ENCODE results near the gene LRRC10B.
A peak's percentile ranks its signal among the peaks of the same experiment; 100 is the strongest.

LRRC10B gene

GRCh38 chr11:61487342-61488025 is 21.1 kb upstream of the LRRC10B start:
- DNase-seq = no peak

DNA sequence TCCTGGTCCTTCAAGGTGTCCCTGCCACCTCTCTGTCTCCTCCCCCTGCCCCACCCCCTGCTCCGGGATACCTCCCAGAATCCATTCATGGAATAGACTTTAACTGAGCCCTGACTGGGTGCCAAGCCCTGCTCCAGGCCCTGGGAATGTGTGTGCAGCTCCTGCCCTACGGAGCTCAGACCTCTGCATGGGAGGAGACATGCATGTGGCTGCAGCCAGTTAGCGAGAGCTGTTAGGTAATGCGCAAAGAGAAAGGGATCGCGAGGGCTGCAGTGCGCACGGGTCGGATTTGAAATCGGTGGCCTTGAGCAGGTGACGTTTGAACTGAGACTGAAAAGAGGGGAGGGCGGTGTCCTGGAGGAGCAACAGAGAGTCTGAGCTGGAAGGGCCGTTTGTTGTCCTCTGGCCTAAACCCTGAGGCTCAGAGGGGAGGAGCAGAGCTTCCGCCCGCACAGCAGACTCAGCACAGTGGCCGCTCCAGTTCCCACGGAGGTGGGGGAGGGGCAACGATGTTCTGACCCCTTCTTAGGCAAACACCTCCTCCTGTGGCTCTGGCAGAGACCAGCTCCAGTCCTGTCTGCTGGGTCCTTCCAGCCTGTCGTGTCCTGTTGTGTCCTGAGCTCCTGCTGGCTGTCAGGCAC is 19.8 kb upstream of the LRRC10B start:
- no peak for DNase-seq

- DNase-seq = no peak
These were observed 18.5 kb upstream of the LRRC10B start for GRCh38 chr11:61489833-61490721.

- DNase-seq = no peak
These were observed 16.7 kb upstream of the LRRC10B start for GRCh38 chr11:61491736-61492395.

DNA sequence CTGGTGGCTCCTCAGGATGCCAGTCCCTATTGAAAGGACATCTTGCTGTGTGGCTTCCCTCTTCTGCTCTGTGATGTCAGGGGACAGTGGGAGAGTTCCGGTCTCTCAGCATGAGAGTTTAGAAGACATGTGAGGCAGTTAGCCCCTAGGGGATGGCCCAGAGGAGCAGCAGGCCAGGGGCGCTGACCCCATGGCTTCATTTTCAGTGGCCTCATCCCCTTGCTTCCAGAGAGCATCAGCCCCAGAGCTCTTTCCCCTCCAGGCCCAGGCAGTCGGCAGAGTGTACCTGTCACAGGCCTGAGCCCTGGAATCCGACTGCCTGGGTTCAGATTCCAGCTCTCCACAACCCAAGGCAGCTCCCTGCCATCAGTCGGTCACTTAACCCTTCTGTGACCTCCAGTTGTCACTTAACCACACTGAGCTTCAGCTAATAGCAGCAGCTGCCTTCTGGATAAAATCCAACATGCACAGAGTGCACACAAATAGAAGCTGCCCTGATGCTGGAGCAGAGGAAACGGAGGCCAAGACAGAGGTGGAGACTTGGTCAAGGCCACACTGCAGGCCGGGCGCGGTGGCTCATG is 14.1 kb upstream of the LRRC10B start:
- DNase-seq = no peak

- no peak for DNase-seq
These were observed 12.5 kb upstream of the LRRC10B start for GRCh38 chr11:61495801-61496601.

DNA sequence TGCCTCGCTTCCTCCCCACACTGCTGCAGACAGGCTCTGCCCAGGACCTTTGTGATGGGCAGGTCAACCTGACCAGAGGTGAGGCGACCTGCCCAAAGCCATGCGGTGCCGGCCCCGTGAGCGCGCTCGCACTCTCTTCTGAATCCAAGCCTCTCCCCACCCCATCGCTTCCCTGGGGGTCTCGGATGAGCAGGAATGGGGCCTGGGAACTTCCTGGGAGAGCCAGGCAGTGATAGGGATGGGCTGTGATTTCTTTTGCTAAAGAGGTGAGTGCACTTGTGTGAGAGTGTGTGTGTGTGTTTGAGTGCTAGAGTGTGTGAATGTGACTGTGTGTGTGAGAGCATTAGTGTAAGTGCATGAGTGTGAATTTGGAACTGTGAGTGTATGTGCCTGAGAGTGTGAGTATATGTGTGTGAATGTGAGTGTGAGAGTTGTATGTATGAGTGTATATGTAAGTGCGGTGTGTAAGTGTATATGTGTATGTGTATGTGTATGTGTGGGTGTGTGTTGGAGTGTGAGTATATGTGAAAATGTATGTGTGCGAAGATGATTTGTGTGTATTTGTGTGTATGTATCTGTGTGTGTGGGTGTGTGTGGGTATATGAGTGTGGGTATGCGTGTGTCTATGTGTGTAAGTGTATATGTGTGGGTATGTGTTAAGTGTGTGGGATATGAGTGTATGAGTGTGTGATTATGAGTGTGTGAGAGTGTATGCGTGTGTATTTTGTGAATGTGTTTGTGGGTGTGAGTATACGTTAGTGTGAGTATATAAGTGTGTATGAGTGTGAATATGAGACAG is 11.7 kb upstream of the LRRC10B start:
- no peak for DNase-seq

DNA sequence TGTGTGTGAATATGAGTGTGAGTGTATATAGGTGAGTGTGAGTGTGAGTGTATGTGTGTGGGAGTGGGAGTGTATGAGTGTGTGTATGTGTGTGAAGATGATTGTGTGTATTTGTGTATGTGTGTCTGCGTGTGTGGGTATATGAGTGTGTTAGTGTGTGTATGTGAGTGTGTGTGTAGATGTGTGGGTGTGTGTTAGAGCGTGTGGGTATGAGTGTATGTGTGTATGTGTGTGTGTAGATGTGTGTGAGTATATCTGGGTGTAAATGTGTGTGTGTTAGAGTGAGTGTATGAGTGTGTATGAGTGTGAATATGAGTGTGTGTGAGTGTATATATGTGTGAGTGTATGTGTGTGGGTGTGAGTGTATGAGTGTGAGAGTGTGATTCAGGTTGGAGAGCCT is 11.1 kb upstream of the LRRC10B start:
- DNase-seq = no peak

- no peak for DNase-seq
These were observed 10.7 kb upstream of the LRRC10B start for GRCh38 chr11:61497876-61498275.

DNA sequence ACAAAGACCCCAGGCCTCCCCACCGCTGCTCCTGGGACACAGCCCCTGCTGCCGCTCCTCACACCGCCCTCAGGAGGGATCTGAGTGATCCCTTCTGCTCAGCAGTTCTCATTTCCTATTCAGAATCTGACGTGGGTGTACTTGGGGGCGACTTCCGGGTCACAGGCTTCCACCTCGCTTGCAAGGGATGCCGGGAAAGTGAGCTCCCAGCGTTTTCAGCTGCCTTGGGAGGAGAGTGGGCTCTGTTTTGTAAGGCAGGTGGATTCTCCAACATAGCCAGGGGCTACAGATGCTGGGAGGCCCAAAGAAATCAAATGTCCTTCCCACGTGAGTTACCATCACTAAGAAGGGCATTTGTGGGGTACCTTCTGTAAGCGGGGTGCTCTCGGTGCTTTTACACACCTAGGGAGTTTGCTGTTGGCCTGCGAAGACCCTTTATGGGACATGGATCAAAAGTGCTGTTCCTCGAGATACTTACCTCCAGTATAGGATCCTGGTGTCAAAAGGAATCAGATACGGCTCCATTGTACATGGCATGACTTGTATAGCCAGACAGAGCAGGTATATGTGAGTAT is 9.7 kb upstream of the LRRC10B start:
- no peak for DNase-seq

DNA sequence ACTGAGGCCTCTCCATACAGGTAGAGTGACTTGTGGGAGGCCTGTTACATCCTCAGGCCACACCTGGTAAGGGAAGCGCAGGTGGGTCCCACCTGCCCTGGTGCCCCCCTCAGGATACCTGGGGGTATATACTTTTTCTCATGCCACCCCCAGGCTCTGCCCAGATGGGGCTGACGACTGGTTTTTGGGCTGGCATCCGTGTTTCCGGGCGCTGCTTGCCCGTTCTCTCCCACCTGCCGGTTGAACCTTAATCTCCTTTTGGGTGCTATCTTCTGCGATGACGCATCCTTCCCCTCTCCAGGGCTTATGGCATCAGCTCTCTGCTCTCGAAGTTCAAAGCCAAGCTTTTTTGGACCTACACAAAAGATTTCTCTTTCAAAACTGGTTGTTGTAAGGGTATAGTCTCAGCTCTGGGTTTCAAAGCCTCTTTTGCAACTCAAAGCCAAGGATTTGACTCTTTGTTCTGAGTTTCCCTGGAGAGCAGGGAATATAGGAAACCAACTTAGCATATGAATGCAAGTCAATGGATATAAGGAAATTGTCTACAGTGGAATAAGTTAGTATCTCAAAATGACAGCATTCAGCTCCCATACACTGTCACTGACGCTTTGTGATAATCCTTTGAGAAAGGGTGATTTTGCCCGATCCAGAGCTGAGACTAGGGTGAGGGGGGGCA is 8.6 kb upstream of the LRRC10B start:
- no peak for DNase-seq

DNA sequence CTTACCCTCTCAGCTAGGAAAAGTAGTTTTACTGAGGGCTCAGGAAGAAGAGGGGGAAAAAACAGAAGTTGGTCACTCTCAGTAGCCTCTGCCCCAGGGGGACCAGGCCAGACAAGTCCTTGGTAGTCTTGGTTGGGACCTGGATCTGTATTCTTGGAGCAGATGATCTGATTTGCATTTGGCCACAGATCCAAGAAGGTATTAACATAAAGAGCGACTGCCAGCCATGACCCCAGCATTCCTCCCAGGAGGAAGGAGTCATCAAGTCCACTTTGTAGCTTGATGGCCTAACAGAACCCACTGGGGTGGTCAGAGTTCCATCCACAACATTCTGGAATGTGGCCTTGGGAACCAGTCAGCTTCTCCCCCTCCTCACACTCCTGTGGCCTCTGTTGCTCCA is 6.0 kb upstream of the LRRC10B start:
- DNase-seq = no peak

DNA sequence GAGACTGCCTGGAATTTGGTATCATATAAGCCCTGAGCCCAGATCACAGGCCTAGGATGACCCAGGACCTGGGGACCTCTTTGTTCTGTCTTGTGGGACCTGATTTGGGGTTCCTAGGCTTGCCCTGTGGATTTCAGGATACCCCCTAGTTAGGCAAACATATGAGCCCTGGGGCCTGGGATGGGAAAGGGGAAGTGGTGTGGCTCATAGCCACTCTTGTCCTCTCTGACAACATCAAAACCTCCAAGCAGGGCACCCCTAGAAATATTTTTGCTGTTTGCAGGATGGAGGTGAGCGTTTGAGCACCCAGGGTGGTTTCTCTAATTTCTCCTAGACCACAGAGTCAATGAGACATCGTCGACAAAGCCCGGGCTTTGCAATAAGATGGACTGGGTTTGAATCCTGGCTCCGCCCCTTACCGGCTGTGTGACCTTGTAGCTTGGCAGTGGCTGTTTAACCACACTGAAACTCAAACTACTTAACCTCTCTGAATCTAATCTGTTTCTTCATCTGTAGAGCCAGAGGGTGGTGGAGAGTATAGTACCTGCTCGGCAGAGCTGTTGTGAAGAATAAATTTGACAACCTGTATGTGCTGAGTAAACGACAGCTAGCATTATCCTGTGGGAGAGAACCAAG is 5.3 kb upstream of the LRRC10B start:
- no peak for DNase-seq

- no peak for DNase-seq
These were observed 3.4 kb upstream of the LRRC10B start for GRCh38 chr11:61505106-61505505.

DNA sequence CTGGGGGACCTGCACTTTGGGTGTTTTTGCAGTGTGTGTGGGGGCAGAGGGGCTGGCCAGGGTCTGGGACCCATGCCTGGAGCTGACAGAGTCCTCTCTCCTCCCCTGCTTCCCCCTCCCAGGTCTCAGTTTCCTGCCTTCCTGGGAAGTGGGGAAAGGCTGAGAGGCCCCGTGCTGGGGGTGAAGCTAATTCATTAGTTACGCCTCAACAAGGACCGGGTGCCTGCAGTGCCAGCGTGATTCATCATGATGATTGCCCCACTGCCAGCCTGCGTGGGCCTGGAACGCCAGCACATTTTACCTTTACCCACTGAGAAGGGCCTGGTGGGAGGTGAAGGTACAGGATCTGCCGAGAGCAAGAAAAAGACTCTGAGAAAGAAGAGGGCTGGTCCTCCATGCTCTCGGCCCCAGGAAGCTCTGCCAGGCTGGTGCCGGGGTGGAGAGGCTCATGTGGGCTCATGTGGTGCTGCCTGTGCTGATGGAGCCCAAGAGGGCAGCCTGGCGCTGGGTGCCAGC is 2.9 kb upstream of the LRRC10B start:
- DNase-seq = no peak

DNA sequence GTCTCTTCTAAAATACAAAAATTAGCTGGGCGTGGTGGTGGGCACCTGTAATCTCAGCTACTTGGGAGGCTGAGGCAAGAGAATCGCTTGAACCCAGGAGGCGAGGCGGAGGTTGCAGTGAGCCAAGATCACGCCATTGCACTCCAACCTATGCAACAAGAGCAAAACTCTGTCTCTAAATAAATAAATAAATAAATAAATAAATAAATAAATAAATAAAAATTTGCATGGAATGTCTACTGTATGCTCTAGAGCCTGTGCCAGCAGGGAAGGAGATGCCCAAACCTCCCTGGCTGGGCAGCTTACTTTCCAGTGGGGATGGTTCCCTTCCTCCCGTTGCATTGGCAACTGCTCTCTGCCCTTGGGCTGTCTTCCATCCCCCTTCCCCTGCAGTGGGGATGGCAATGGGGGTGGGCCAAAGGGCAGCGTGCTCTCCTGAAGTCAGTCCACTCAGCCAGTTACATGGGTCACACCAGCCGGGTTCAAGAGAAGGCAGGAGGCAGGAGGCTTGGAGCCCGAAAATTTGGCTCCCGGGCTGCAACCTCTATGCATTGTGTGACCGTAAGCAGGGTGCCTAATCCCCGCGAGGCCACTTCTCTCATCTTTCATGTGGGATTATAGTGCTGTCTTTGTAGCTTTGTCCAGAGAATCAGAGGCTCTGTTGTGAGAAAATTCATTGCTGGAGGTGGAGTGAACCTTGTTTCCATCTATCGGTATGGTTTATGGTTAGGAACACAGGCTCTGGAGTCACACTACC is 1.4 kb upstream of the LRRC10B start:
- no peak for DNase-seq

- peak; percentile 80 for DNase-seq
These were observed 787 bp downstream of the LRRC10B start for GRCh38 chr11:61509043-61510029.
